GM21528 (cell line): ENCODE results near the gene RHBG.
"Not testable (repeated sequence)": the region's sequence is repeated elsewhere in the genome, so short reads cannot be mapped to it uniquely, and the experiment has no call there.

Source experiments
- ATAC-seq: cut with Tn5 transposase; IDR thresholded peaks from one replicate; pipeline ENCODE4 v1.9.1; 2021; ENCODE audit warnings: mild to moderate bottlenecking, moderate library complexity; ENCODE audit not compliant: unreplicated experiment, low FRiP score

The RHBG gene

DNA sequence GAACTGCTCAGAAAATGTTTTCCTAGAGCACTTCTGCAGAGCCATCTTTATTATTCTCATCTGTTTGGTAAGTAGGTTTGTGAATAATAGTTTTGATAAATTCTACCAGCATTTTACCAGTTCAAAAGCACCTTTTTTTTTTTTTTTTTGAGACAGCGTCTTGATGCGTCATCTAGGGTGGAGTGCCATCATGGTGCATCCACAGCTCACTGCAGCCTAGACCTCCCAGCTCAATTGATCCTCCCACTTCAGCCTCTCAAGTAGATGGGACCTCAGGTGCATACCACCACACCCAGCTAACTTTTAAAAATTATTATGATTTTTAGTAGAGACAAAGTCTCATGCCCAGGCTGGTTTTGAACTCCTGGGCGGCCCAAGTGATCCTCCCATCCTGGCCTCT lies 9.8 kb upstream of the RHBG start:
- ATAC-seq = no peak

DNA sequence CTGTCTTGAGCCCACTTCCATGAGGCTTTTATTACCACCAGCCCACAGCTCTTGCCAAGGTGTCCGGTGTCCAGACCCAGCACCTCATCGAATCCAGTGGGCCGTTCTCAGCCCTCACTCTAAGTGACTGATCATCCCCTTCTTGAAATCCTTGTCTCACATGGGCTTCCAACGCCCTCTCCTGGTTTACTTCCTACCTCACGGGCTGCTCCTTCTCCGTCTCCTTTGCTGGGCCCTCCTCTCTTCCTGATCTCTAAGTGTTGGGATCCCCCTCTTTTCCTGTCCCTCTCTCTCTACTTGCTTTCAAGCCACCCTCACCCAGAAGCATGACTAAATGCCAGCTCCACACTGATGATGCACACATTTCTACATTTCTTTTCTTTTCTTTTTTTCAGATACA lies 9.0 kb upstream of the RHBG start:
- no peak for ATAC-seq

DNA sequence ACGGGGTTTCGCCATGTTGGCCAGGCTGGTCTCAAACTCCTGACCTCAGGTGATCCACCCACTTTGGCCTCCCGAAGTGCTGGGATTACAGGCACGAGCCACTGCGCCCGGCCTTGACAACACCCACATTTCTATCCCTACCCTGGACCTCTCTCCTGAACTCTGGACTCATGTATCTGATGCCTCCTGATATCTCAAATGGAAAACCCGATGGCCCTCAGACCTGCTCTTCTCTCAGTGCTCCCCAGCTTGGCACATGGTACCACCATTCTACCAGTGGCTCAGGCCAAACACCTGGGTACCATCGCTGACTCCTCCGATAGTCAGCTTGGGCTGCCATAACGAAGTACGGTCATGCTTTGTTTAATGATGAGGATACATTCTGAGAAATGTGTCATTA lies 8.5 kb upstream of the RHBG start:
- ATAC-seq = no peak

DNA sequence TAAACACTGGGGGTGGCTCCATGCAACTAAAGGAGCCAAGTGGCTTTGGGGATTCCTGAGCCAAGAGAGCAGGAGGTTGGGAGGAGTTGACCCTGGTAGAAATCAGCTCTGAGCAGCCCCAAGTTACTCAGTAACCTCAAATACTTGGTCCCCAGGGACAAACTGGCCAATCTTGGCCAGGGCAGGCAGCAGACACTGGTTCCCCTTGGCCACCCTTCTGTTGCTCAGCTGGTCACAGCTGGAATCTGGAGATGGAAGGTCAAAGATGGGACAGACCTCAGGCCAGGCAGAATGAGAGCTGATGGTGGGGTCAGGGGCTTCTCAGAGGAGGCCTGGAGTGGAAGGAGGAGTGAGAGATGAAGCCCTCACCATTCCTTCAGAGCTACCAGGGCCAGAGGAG lies 3.3 kb upstream of the RHBG start:
- ATAC-seq = no peak

DNA sequence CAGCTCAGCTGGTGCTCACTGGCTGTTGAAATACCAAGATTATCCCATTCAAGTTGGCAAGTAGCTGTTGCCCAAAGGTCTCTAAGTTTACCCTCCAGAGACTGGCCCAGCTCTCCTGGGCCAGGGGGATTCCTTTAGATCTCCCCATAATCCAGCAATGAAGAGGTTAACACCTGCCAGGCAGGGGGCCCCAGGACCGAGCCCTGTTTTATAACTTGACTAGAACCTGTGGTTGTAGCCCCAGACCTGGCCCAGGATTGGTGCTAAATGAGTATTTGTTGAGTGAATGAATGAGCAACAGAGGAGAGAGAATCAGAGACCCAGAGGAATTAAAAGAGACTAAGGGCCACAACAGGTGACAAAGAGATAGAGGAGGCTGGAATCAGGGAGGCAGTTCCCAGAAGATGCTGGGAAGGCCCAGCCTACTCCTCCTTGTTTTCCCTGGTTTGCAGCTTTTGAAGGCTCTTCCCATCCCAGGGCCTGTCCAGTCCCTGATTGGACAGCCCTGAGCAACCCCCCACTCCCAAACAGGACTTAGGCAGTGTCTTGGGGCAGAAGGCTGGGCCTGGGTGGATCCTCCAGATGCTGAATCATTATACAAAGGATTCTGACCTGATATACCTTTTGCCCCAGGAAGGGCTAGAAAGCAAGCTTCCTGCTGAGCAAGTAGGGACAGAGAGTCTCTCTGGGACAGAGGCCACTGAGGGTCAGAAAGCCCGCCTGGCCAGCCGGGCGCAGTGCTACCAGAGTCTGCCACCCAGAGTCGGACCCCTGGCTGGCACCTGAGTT lies 2.4 kb upstream of the RHBG start:
- ATAC-seq = no peak

DNA sequence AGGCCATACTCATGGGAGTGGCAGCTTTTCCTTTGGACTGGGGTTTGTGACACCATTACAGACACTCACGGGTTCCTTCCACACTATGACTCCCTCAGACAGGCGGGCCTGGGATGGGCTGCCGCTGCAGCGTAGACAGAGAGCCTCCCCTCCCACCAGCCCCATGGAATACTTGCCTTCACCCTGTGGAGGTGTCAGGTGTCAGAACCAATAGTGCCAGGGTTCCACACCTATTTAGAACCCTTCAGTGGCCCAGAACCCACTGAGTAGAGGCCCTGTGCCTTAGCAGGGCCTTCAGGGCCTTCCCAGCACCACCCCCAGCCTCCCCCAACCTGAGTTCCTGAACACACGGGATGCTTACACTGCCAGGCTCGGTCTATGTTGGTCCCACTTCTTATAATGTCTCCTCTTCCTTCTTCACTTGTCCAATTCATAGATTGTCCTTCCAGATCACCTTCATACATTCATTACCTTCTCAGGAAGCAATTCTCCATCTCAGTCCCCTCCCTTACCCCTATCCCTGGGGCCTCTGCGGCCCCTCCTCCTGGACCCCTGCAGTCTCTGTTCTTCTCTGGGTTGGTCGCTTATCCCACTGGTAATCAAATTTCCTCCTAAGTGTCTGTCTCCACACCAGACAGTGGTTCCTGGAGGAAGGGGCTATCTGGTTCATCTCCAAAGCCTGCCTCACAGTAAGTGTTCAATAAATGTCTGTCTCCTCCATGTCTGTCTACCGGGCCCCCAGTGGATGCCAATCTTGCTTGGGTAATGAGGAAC lies 1.4 kb upstream of the RHBG start:
- no peak for ATAC-seq

DNA sequence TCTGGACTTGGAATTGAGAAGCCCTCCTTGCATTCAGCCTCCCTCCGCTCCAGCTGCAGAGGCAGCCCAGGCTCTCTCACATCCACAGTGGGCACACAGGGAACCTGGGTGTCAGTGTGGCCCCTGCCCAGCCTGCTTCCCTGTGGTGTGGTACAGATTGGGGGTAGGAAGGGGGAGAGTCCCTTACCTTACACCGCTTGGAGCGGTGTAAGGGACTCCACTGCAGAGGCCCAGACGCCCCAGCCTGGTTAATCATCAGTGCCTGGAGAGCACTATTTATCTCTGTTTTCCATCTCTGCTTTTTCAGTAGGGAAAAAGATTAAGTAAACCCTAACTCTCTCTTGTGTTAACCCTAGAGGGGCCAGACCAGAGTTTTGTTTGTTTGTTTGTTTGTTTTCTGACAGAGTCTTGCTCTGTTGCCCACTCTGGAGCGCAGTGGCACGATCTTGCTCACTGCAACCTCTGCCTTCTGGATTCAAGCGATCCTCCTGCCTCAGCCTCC lies 803 bp upstream of the RHBG start:
- ATAC-seq = no peak

DNA sequence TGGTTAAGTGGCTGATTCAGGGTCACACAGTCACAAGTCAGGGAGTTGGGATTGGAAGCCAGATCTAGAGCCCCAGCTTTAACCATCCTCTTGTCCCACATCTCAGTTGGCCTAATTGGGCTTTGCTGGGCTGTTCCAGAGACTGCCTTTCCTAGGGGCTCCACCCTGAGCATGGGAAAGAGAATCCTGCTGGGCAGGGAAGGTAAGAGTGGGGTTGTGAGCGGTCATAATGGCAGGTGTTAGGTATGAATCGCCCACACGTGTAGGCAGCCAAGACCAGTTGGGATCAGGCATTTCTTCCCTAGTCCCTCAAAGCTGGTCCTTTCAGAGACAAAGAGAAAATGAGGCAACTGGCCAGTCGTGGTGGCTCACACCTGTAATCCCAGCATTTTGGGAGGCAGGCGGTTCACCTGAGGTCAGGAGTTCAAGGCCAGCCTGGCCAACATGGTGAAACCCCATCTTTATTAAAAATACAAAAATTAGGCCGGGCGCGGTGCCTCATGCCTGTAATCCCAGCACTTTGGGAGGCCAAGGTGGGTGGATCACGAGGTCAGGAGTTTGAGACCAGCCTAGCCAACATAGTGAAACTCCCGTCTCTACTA lies 775 bp downstream of the RHBG start:
- not testable (repeated sequence) for ATAC-seq

DNA sequence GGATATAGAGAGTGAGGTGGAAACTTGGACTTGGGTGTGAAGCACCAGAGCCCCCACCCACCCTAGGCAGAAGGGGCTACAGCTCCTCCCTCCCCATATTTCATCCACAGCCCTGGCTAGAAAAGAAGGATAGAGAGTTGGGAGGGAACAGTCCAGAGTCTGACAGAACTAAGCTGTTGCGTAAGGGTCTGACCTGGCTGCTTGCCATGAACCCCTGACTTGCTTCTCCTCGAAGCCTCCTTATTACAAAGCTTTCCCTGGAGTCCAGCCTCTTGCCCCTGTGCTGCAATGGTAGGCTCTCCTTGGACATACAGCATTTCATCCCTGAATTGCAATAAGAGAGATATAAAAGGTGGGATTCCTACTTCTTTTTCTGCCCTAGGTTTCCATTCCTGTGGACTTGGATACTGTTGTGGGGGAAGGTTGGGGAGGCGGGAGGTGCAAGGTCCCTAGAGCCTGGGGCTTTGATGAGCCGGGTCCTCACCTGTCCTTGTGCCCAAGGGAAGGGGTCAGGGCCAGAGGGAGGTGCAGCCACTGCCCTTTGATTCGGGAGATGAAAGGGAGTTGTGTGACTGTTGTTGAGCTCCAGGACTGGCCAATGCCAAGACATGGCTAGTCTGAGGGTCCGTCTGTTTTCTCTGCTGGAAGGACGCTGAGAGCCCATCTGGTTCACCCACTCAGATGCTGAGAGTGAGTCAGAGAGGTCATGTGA lies 2.7 kb downstream of the RHBG start:
- no peak for ATAC-seq

DNA sequence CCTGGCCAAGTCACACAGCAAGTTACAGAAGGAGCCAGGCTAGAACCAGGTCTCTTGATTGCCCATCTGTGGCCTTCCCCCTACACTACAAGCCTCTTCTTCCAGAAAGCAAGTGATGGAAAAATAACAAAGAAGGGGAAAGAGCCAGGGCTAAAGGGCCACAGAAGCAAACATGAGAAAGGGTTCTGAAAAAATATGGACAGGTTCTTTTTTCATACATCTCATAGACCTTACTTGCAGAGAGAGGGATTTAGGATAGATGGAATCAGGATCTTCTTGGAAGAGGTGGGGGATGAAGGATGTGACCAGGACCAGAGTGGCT lies 3.2 kb downstream of the RHBG start:
- ATAC-seq = no peak

DNA sequence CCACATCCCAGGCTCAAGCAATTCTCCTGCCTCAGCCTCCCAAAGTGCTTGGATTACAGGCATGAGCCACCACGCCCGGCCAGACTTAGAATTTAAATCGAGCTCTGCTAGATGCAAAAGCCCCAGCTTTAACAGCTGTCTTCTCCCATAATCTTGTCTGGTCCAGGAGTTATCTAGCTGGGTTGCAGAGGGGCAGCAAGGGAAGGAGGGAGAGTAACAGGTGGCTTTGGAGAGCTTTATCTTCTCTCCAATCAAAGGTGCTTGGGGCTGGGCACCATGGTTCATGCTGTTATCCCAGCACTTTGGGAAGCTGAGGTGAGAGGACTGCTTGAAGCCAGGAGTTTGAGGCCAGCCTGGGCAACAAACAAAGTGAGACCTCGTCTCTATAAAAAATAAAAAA lies 3.9 kb downstream of the RHBG start:
- ATAC-seq = no peak

DNA sequence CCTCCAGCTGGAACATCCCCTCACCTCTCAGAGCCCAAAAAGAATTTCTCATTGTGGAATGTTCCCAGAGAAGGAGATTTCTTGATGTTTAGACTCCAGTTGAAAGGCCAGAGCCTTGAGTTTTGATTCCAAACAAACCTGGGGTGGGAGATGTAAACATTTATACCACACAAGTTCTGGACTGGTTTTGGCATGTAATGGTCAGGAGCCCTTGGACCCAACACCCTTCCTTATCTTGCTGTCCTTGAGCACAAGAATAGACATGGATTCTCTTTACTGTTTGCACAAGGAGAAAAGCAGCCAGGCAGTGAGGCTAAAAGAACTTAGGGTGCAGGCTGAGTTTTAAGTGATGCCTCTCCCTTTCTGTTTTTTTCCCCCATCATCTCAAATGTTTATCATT lies 4.5 kb downstream of the RHBG start:
- no peak for ATAC-seq

DNA sequence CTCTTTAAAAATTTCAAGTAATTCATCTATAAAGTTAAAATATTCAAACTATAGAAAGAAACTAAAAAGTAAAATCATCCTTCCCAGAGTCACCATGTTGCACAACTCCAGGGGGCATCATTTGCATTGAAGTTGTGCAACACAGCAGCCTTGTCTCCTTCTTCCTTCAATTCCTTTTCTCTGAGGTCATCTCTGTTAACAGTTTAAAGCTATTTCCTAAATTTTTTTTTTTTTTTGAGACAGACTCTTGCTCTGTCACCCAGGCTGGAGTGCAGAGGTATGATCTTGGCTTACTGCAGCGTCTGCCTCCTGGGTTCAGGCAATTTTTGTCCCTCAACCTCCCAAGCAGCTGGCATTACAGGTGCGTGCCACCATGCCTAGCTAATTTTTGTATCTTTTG lies 7.1 kb downstream of the RHBG start:
- no peak for ATAC-seq

DNA sequence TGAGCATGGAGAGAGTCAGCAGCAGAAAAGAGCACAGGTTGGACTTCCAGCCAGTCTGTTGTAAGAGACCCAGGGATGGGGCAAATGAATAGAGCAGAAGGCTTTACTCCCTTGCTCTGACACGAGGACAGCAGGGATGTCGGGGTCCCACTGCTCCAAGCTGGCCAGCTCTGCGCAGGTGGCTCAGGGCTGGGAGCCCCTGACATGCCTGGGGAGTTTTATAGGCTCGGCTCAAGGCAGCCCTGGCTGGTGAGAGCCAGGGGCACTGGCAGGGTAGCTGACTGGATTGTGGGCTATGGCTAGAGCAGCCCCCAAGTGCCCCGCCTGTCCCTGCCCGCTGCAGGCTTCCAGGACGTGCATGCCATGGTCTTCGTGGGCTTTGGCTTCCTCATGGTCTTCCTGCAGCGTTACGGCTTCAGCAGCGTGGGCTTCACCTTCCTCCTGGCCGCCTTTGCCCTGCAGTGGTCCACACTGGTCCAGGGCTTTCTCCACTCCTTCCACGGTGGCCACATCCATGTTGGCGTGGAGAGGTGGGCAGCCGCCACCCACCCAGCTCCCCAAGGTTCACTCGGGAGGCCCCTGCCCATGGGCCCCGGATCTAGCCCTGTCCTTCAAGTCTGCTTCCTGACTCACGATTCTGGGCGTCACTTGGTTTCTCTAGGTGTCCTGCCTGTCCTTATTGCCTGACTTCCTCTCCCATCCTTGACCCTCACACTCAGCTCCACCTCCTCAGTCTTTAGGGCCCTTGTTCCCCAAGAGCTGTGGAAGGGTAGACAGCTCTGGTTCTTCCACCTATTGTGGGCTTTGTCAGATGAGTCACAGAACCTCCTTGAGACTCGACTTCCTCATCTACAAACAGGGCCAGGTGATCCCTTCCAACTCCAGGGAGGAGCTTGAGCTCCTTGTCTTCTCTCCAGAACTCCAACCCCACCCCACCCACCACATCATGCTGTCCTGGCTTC lies 8.2 kb downstream of the RHBG start:
- ATAC-seq = no peak

DNA sequence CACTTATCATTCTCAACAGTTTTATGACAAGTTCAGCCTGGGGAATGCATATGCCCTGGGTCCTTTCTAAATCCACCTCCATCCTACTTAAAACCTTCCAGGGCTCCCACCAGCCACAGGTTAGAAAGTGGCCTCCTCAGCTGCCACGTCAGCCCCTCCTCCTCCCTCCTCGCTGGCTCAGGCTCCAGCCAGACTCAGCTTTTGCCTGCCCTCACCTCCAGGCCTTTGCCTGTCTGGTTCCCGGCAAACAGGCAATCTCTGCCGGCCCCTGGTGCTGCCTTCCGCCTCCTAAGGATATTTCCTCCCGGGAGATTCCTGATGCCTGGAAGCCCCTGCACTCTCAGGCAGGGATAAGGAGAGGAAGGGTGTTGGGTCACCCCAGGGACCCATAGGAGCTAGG lies 9.5 kb downstream of the RHBG start:
- ATAC-seq = no peak

DNA sequence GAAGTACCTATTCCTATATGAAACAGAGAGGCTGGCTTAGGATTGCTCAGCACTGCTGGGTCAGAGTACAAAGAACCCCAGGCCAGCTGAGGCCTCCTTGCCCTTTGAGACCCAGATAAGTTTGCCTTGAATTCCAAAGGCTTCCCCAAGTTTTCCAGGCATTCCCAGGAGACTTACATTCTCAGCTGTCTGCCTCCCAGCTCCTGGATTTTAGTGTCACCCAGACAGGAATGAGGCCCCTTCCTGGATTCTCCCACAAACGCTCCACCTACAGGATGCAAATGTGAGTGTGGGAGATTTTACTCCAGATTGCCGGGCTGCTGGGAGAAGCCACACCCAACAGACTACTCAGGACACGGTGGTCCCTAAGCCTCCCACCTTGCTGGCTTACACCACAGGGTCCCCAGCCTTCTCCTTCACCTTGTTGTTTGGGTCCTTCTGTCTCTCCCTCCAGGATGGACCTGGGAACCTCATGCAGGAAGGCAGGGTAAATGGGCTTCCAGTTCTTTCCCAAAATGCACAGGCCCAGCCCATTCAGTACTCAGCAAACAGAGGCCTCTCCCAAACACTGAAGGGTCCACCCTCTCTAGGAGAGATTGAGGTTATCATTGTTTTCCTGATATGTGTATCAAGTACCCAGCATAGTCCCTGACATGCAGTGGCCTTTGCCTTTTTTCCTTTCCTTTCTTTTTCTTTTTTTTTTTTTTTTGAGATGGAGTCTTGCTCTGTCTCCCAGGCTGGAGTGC lies 10.6 kb downstream of the RHBG start:
- no peak for ATAC-seq

DNA sequence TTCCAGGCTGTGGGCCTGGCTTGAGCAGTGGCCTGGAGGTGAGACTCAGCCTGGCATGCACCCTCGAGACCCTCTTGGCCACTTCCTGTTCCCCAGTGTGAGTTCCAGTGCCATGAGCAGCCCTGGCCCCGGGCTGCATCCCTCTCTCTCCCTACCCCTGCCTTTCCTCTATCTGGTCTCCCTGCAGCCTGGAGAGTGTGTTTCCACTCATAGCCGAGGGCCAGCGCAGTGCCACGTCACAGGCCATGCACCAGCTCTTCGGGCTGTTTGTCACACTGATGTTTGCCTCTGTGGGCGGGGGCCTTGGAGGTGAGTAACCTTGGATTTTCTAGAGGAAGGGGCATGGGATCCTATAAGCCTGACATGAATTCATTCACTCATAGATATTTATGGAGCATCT lies 13.6 kb downstream of the RHBG start:
- ATAC-seq = no peak

DNA sequence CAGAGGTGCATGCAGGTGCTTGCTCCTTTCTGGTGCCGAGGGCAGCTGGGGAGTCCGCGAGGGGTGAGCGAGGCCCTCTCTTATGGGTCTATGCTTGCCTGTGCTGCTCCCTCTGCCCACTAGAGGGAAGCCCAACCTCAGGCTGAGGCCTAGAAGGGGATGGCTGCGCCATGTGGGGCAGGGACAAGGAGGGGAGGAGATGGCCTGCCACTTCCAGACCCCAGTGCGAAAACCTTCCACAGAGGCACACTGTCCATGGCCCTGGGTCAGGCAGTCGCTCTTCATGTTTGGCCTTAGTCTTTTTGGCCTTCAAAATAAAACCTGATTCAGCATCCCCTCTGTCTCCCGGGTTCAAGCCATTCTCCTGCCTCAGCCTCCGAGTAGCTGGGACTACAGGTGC lies 14.0 kb downstream of the RHBG start:
- no peak for ATAC-seq

DNA sequence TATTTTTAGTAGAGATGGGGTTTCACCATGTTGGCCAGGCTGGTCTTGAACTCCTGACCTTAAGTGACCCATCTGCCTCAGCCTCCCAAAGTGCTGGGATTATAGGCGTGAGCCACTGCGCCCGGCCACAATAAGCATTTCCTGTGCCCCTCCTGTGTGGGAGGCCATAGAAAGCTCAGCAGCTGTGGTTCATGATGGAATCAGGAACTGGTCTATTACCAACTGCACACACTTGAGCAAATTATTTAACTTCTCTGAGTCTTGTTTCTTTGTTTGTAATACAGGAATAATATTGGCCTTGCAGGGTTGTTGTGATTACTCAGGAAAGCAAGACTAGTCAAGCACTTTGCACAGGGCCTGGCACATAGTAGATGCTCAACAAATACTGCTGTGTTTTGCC lies 15.0 kb downstream of the RHBG start:
- no peak for ATAC-seq
